ENCODE measurements around the gene FOXF2.

GRCh38 chr6:1367771-1368170 lies 21.6 kb upstream of the FOXF2 start:
- no peak for TF ChIP-seq CTCF (IDR thresholded peaks at IDR 0.05)
- TF ChIP-seq POLR2A (IDR thresholded peaks at IDR 0.05) = no peak
